PC-3 (cell line): ENCODE data around the gene SLC52A1. TPM values are rescaled to one million over a fixed set of nuclear protein-coding genes. Genes with fewer than 3 reads are reported as not detected.

ENCODE experiments used
- ATAC-seq: fragments of 200-7000 bp; cut with Tn5 transposase; 2 replicates; pipeline ENCODE4 v1.9.1; 2020; ENCODE audit warnings: mild to moderate bottlenecking, moderate library complexity
- BruUV-seq: library from RNA; stranded (reverse); fragments of 400-500 nt; replicated peaks from 2 replicates; lab custom pipeline; 2021; lab: Mats Ljungman, UMichigan
- CTCF ChIA-PET: fragments of 300-600 bp; sonication (Branson Sonifier 250); formaldehyde crosslinking; loops from one replicate; lab custom pipeline; 2022; ENCODE audit warnings: antibody characterized with exemption; lab: Charles Lee
- POLR2A ChIA-PET: fragments of 300-600 bp; sonication (Branson Sonifier 250); formaldehyde crosslinking; loops from one replicate; lab custom pipeline; 2022; ENCODE audit warnings: antibody characterized with exemption; ENCODE audit not compliant: unreplicated experiment; lab: Charles Lee
- DNase-seq: peaks from one replicate; pipeline ENCODE4 v3.0.0-alpha.2; 2015
- H2AFZ ChIP-seq: fragments of 300-600 bp; sonication (generic); 2 replicates; pipeline ENCODE4 v1.6.0; 2016; ENCODE audit warnings: antibody characterized with exemption, low read length
- H3F3A ChIP-seq: fragments of 300-600 bp; sonication (generic); one replicate; pipeline ENCODE4 v1.6.0; 2017; ENCODE audit warnings: antibody characterized with exemption, low read length, control low read depth, mild to moderate bottlenecking; ENCODE audit not compliant: unreplicated experiment
- H3K27ac ChIP-seq: fragments of 300-600 bp; sonication (generic); 2 replicates; pipeline ENCODE4 v1.5.1; 2016; ENCODE audit warnings: mild to moderate bottlenecking, low read length
- H3K27me3 ChIP-seq: fragments of 300-600 bp; sonication (generic); 2 replicates; pipeline ENCODE4 v1.6.1; 2016; ENCODE audit warnings: low read length, mixed read lengths
- H3K36me3 ChIP-seq: fragments of 300-600 bp; sonication (generic); 2 replicates; pipeline ENCODE4 v1.6.1; 2016; ENCODE audit warnings: low read depth, mixed run types, low read length, mixed read lengths
- H3K4me1 ChIP-seq: fragments of 300-600 bp; sonication (generic); 2 replicates; pipeline ENCODE4 v1.5.1; 2016; ENCODE audit warnings: low read length; ENCODE audit not compliant: insufficient read depth
- H3K4me2 ChIP-seq: fragments of 300-600 bp; sonication (generic); 2 replicates; pipeline ENCODE4 v1.6.0; 2016; ENCODE audit warnings: low read length
- H3K4me3 ChIP-seq: fragments of 300-600 bp; sonication (generic); 2 replicates; pipeline ENCODE4 v1.5.1; 2016; ENCODE audit warnings: mild to moderate bottlenecking, low read length, mixed read lengths
- H3K79me2 ChIP-seq: fragments of 300-600 bp; sonication (generic); 2 replicates; pipeline ENCODE4 v1.6.1; 2017; ENCODE audit warnings: low read length, mixed read lengths
- H3K9ac ChIP-seq: fragments of 300-600 bp; sonication (generic); 2 replicates; pipeline ENCODE4 v1.6.0; 2016; ENCODE audit warnings: mild to moderate bottlenecking, low read length
- H3K9me2 ChIP-seq: fragments of 300-600 bp; sonication (generic); replicated peaks from 2 replicates; pipeline ENCODE4 v1.6.1; 2016; ENCODE audit warnings: mixed run types, low read length, mixed read lengths
- H3K9me3 ChIP-seq: fragments of 300-600 bp; sonication (generic); 2 replicates; pipeline ENCODE4 v1.6.1; 2016; ENCODE audit warnings: low read length, mixed read lengths
- H4K20me1 ChIP-seq: fragments of 300-600 bp; sonication (generic); 2 replicates; pipeline ENCODE4 v1.6.1; 2016; ENCODE audit warnings: low read length, mixed read lengths
- CTCF ChIP-seq: fragments of 300-600 bp; sonication (generic); conservative IDR thresholded peaks from 2 replicates; pipeline ENCODE4 v1.5.1; 2017; ENCODE audit warnings: antibody characterized with exemption, low read depth, mild to moderate bottlenecking, low read length
- EZH2 ChIP-seq: fragments of 300-600 bp; sonication (generic); IDR thresholded peaks from one replicate; pipeline ENCODE4 v1.6.1; 2017; ENCODE audit warnings: antibody characterized with exemption, mild to moderate bottlenecking, low read length; ENCODE audit not compliant: unreplicated experiment
- EZH2phosphoT487 ChIP-seq: fragments of 300-600 bp; sonication (generic); IDR thresholded peaks from 2 replicates; pipeline ENCODE4 v1.6.1; 2018; ENCODE audit warnings: mild to moderate bottlenecking, antibody characterized with exemption, low read length, borderline replicate concordance
- intact Hi-C: fragments of 100-400 bp; cut with micrococcal nuclease; formaldehyde crosslinking; loops from 2 replicates; pipeline ENCODE4 v1.9.0; 2023
- total RNA-seq: library from RNA; depleted of rRNA; stranded (reverse); fragments of >200 nt; gene quantifications from 2 replicates; pipeline ENCODE4 v1.2.3, GENCODE V29; 2014

Gene SLC52A1
- total RNA-seq, 1 experiment from 2014 or later: not detected

- intact Hi-C loops: no loop called here
- no peak for DNase-seq
Measured at GRCh38 chr17:5000237-5000639, 35.0 kb downstream of the SLC52A1 start.

GRCh38 chr17:4999430-5000093 lies 35.7 kb downstream of the SLC52A1 start:
- TF ChIP-seq EZH2phosphoT487 (no peak), EZH2 (no peak), CTCF (no peak)
- Histone ChIP-seq H3K36me3 (peaks cover 8% of the 10 kb centered on the region), H3F3A (no peaks in the 10 kb centered on the region), H3K27me3 (no peaks in the 10 kb centered on the region), H3K4me1 (0 out of 2 replicates have a peak, but pooled peaks cover 9% of the 10 kb centered on the region), H3K9ac (peak overlapping the region; percentile 71; the same call in 1 of the 2 replicates), H3K9me3 (no peaks in the 10 kb centered on the region), H2AFZ (no peak overlapping the region; the same call in 1 of the 2 replicates), H4K20me1 (no peaks in the 10 kb centered on the region), H3K4me3 (peak overlapping the region; percentile 79), H3K4me2 (peak overlapping the region; percentile 97), H3K79me2 (peaks cover 27% of the 10 kb centered on the region), H3K27ac (no peak overlapping the region), H3K9me2 (no peaks in the 10 kb centered on the region)
- BruUV-seq: TSS peak; percentile 62
- DNase-seq (no peak), ATAC-seq (no peak)
- ChIA-PET POLR2A (no interaction called here), CTCF (no interaction called here)
- intact Hi-C loops: no loop called here

More at GRCh38 chr17:5000237-5000639, 35.0 kb downstream of the SLC52A1 start:
- no peaks in the 10 kb centered on the region for H3F3A ChIP-seq
- no peaks in the 10 kb centered on the region for H3K9me3 ChIP-seq
- H3K79me2 ChIP-seq: peaks cover 27% of the 10 kb centered on the region
- no peak for ATAC-seq
- no peak overlapping the region for H3K4me2 ChIP-seq
- POLR2A ChIA-PET: no interaction called here
- H3K36me3 ChIP-seq: peaks cover 9% of the 10 kb centered on the region
- CTCF ChIA-PET: no interaction called here
- H3K9ac ChIP-seq: no peak overlapping the region
- H3K27ac ChIP-seq: no peak overlapping the region
- 0 out of 2 replicates have a peak, but pooled peaks cover 9% of the 10 kb centered on the region for H3K4me1 ChIP-seq
- H3K4me3 ChIP-seq: no peak overlapping the region
- H4K20me1 ChIP-seq: no peaks in the 10 kb centered on the region
- no peak overlapping the region for H2AFZ ChIP-seq
- H3K27me3 ChIP-seq: no peaks in the 10 kb centered on the region
- H3K9me2 ChIP-seq: no peaks in the 10 kb centered on the region
- no peak for TF ChIP-seq CTCF
- no peak for TF ChIP-seq EZH2phosphoT487
- no peak for TF ChIP-seq EZH2
- no TSS peak for BruUV-seq
